ENCODE data around the gene LARP1. TPM values are rescaled to one million over a fixed set of nuclear protein-coding genes. Genes with fewer than 3 reads are reported as not detected.

Gene LARP1
- total RNA-seq, 6 donors from 2014 or later = 107 to 154 (median 129) TPM

GRCh38 chr5:154860765-154861164 lies 105.6 kb downstream of the LARP1 start:
- WGBS, 2 donors = 16 to 18% methylated on average over 4 of the region's 4 CpGs
- DNase-seq = no peak
- Histone ChIP-seq H3K36me3 (peaks cover 3 to 28% (median 16%) of the 10 kb centered on the region in 4 donors), H3K4me1 (peaks cover 46 to 62% (median 55%) of the 10 kb centered on the region in 4 donors), H3K4me3 (peak overlapping the region in 3 of 4 donors; percentile 77 to 89 (median 79)), H3K27ac (peak overlapping the region; percentile 97 to 98 (median 98)), H3K9me3 (no peaks in the 10 kb centered on the region), H3K27me3 (no peaks in the 10 kb centered on the region)
- TF ChIP-seq, protein P1, sequence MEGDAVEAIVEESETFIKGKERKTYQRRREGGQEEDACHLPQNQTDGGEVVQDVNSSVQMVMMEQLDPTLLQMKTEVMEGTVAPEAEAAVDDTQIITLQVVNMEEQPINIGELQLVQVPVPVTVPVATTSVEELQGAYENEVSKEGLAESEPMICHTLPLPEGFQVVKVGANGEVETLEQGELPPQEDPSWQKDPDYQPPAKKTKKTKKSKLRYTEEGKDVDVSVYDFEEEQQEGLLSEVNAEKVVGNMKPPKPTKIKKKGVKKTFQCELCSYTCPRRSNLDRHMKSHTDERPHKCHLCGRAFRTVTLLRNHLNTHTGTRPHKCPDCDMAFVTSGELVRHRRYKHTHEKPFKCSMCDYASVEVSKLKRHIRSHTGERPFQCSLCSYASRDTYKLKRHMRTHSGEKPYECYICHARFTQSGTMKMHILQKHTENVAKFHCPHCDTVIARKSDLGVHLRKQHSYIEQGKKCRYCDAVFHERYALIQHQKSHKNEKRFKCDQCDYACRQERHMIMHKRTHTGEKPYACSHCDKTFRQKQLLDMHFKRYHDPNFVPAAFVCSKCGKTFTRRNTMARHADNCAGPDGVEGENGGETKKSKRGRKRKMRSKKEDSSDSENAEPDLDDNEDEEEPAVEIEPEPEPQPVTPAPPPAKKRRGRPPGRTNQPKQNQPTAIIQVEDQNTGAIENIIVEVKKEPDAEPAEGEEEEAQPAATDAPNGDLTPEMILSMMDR (IDR thresholded peaks at IDR 0.05) = no peak
- TF ChIP-seq POLR2AphosphoS5 (IDR thresholded peaks at IDR 0.05) (no peak), POLR2A (IDR thresholded peaks at IDR 0.05) (no peak), EP300 (IDR thresholded peaks at IDR 0.05) (no peak)
- ATAC-seq (ENCODE audit: low FRiP score in 2 of 2) = no peak

DNA sequence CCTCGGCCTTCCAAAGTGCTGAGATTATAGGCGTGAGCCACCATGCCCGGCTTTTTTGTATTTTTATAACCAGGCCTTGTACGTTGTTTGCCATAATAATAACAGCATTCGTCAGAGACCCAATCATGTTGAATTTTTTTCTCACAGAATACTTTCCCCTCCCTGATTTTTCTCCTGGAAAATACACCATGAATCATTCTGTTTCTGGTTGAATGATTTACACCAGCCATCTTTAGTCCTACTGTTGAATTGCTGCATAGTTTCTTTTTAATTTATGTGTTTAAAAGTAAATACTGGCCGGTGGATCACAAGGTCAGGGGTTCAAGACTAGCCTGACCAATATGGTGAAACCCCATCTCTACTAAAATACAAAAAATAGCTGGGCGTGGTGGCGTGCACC lies 106.8 kb downstream of the LARP1 start:
- Histone ChIP-seq H3K27me3 (no peaks in the 10 kb centered on the region), H3K36me3 (peaks cover 3 to 37% (median 25%) of the 10 kb centered on the region in 4 donors), H3K9me3 (no peaks in the 10 kb centered on the region), H3K4me3 (peak overlapping the region in 1 of 4 donors; percentile 89), H3K4me1 (peaks cover 49 to 61% (median 56%) of the 10 kb centered on the region in 4 donors), H3K27ac (peak overlapping the region in 2 of 4 donors; percentile 97 to 98)
- ATAC-seq (ENCODE audit: low FRiP score in 2 of 2) (no peak), DNase-seq (no peak)
- TF ChIP-seq, protein P1 (IDR thresholded peaks at IDR 0.05) = no peak
- WGBS, 2 donors = 79 to 86% methylated on average over 8 of the region's 8 CpGs

GRCh38 chr5:154862766-154863165 lies 107.6 kb downstream of the LARP1 start:
- H3K36me3 ChIP-seq = peaks cover 3 to 44% (median 26%) of the 10 kb centered on the region in 4 donors
- no peaks in the 10 kb centered on the region for H3K9me3 ChIP-seq
- H3K27ac ChIP-seq = no peak overlapping the region
- DNase-seq (no peak), ATAC-seq (ENCODE audit: low FRiP score in 2 of 2) (no peak)
- H3K27me3 ChIP-seq = no peaks in the 10 kb centered on the region
- peak overlapping the region in 1 of 4 donors; percentile 2 for H3K4me3 ChIP-seq
- H3K4me1 ChIP-seq = peaks cover 47 to 60% (median 55%) of the 10 kb centered on the region in 4 donors
- WGBS, 2 donors = 56 to 73% methylated on average over 2 of the region's 2 CpGs
- TF ChIP-seq, protein P1 (IDR thresholded peaks at IDR 0.05) = no peak
- no peak for TF ChIP-seq POLR2AphosphoS5 (IDR thresholded peaks at IDR 0.05)
- TF ChIP-seq EP300 (IDR thresholded peaks at IDR 0.05) = no peak
- TF ChIP-seq POLR2A (IDR thresholded peaks at IDR 0.05) = no peak

GRCh38 chr5:154863291-154864080 lies 108.3 kb downstream of the LARP1 start:
- no peak for DNase-seq
- H3K9me3 ChIP-seq = no peaks in the 10 kb centered on the region
- no peaks in the 10 kb centered on the region for H3K27me3 ChIP-seq
- peaks cover 3 to 51% (median 29%) of the 10 kb centered on the region in 4 donors for H3K36me3 ChIP-seq
- TF ChIP-seq EP300 (IDR thresholded peaks at IDR 0.05) (no peak), POLR2A (IDR thresholded peaks at IDR 0.05) (no peak), POLR2AphosphoS5 (IDR thresholded peaks at IDR 0.05) (no peak)
- TF ChIP-seq, protein P1 (IDR thresholded peaks at IDR 0.05) = no peak
- ATAC-seq (ENCODE audit: low FRiP score in 2 of 2) = no peak
- peaks cover 47 to 60% (median 57%) of the 10 kb centered on the region in 4 donors for H3K4me1 ChIP-seq
- WGBS, 2 donors = 81 to 88% methylated on average over 7 of the region's 7 CpGs
- no peak overlapping the region for H3K4me3 ChIP-seq
- peak overlapping the region in 1 of 4 donors; percentile 32 for H3K27ac ChIP-seq

Data from upper lobe of left lung (tissue), 6 donors.